AG09319 (cell line): ENCODE data around the gene SLC35E2B.

Source experiments
- DNase-seq: peaks from one replicate; pipeline ENCODE4 v3.0.0-alpha.2; 2010; ENCODE audit warnings: low read depth; ENCODE audit errors: extremely low read depth
- CTCF ChIP-seq: IDR thresholded peaks from 2 replicates; pipeline ENCODE4 v1.5.1; 2011; ENCODE audit warnings: low read depth, mild to moderate bottlenecking, inconsistent platforms, low read length, moderate library complexity

Gene SLC35E2B

GRCh38 chr1:1623631-1624442 lies 68.8 kb downstream of the SLC35E2B start:
- TF ChIP-seq CTCF: no peak
- no peak for DNase-seq

- no peak for TF ChIP-seq CTCF
- no peak for DNase-seq
Observed at GRCh38 chr1:1623181-1623630, 69.4 kb downstream of the SLC35E2B start.

- no peak for TF ChIP-seq CTCF
- DNase-seq: no peak
Observed at GRCh38 chr1:1622788-1623094, 69.9 kb downstream of the SLC35E2B start.

- no peak for DNase-seq
- no peak for TF ChIP-seq CTCF
Observed at GRCh38 chr1:1622010-1622787, 70.4 kb downstream of the SLC35E2B start.

GRCh38 chr1:1621173-1622009 lies 71.2 kb downstream of the SLC35E2B start:
- no peak for TF ChIP-seq CTCF
- no peak for DNase-seq

GRCh38 chr1:1620433-1621139 lies 72.0 kb downstream of the SLC35E2B start:
- DNase-seq: no peak
- TF ChIP-seq CTCF: no peak
